ENCODE data around the gene RIT2.

The RIT2 gene

GRCh38 chr18:42922363-42922762, 193.1 kb downstream of the RIT2 start:
- no peak for DNase-seq

- no peak for DNase-seq
These were observed 194.2 kb downstream of the RIT2 start for GRCh38 chr18:42921226-42921737.

- no peak for DNase-seq
These were observed 194.9 kb downstream of the RIT2 start for GRCh38 chr18:42920621-42921020.

GRCh38 chr18:42915299-42915698, 200.2 kb downstream of the RIT2 start:
- DNase-seq: no peak

GRCh38 chr18:42914476-42914875, 201.0 kb downstream of the RIT2 start:
- no peak for DNase-seq

GRCh38 chr18:42909095-42909494, 206.4 kb downstream of the RIT2 start:
- DNase-seq: no peak

GRCh38 chr18:42906761-42907160, 208.7 kb downstream of the RIT2 start:
- DNase-seq: no peak

GRCh38 chr18:42901161-42901560, 214.3 kb downstream of the RIT2 start:
- no peak for DNase-seq

GRCh38 chr18:42893977-42894376, 221.5 kb downstream of the RIT2 start:
- DNase-seq: no peak

GRCh38 chr18:42892181-42892580, 223.3 kb downstream of the RIT2 start:
- DNase-seq: no peak

GRCh38 chr18:42891705-42892104, 223.8 kb downstream of the RIT2 start:
- no peak for DNase-seq

- DNase-seq: no peak
These were observed 232.3 kb downstream of the RIT2 start for GRCh38 chr18:42883169-42883568.

- DNase-seq: no peak
These were observed 233.4 kb downstream of the RIT2 start for GRCh38 chr18:42882122-42882521.

- DNase-seq: no peak
These were observed 242.6 kb downstream of the RIT2 start for GRCh38 chr18:42872838-42873237.

GRCh38 chr18:42864876-42865275, 250.6 kb downstream of the RIT2 start:
- no peak for DNase-seq

GRCh38 chr18:42861271-42861670, 254.2 kb downstream of the RIT2 start:
- DNase-seq: peak in 2 of 3 donors; percentile 1 to 3

- no peak for DNase-seq
These were observed 254.9 kb downstream of the RIT2 start for GRCh38 chr18:42860548-42860947.

- DNase-seq: no peak
These were observed 255.5 kb downstream of the RIT2 start for GRCh38 chr18:42860011-42860410.

- DNase-seq: no peak
These were observed 260.9 kb downstream of the RIT2 start for GRCh38 chr18:42854558-42854957.

- DNase-seq: no peak
These were observed 265.1 kb downstream of the RIT2 start for GRCh38 chr18:42850174-42851083.

GRCh38 chr18:42839408-42839807, 276.1 kb downstream of the RIT2 start:
- no peak for DNase-seq

GRCh38 chr18:42838546-42839145, 276.8 kb downstream of the RIT2 start:
- no peak for DNase-seq

GRCh38 chr18:42830936-42831335, 284.5 kb downstream of the RIT2 start:
- no peak for DNase-seq

GRCh38 chr18:42828881-42829280, 286.6 kb downstream of the RIT2 start:
- DNase-seq: no peak

Data from suppressor macrophage treated with lipopolysaccharide for 1 hour (primary cell).